SH-SY5Y (cell line): ENCODE data around the gene NRGN.

ENCODE experiments used
- GATA2 ChIP-seq: IDR thresholded peaks from 2 replicates; pipeline ENCODE4 v1.6.1; 2011; ENCODE audit warnings: mild to moderate bottlenecking, low read depth, low read length
- GATA3 ChIP-seq: IDR thresholded peaks from 2 replicates; pipeline ENCODE4 v1.6.1; 2011; ENCODE audit warnings: low read depth, mild to moderate bottlenecking, low read length, moderate library complexity

DNA sequence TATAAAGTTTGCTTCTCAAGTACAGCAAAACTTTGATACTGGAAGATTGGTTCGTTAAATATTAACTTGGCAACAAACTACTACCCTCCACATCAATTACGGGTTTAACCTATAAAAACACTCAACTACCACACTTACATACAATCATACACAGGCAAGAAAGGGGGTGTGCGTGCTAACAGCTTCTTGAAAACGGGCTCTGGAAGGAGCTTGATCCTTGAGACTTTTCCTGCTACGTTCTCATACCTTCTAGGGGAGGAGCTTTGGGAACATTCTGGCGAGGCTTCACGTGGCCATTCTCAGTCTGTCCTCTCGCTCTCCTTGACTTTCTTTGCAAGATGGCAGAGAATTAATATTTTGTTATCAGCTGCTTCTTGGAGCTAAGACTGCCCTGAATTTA, 29.2 kb downstream of the NRGN start:
- TF ChIP-seq GATA3: no peak
- no peak for TF ChIP-seq GATA2
